IMR-90 (cell line): ENCODE measurements around the gene DEFB110. TPM values are rescaled to one million over a fixed set of nuclear protein-coding genes. Genes with fewer than 3 reads are reported as not detected.

Experiments used
- ATAC-seq: fragments of 200-7000 bp; cut with Tn5 transposase; 2 replicates; pipeline ENCODE4 v1.9.1; 2020; ENCODE audit warnings: low read depth, mild to moderate bottlenecking, moderate library complexity
- BruUV-seq: library from RNA; stranded (reverse); fragments of 400-500 nt; replicated peaks from 2 replicates; lab custom pipeline; 2021; lab: Mats Ljungman, UMichigan
- CTCF ChIA-PET: fragments of 300-600 bp; formaldehyde crosslinking; extraction: SDS; loops from one replicate; lab custom pipeline; 2021; ENCODE audit warnings: antibody characterized with exemption; lab: Yijun Ruan, JAX
- POLR2A ChIA-PET: fragments of 300-600 bp; sonication (Branson Sonifier 250); formaldehyde crosslinking; loops from one replicate; lab custom pipeline; 2022; ENCODE audit warnings: antibody characterized with exemption; ENCODE audit not compliant: unreplicated experiment; lab: Charles Lee
- DNase-seq: peaks from one replicate; pipeline ENCODE4 v3.0.0; 2013
- H2AFZ ChIP-seq: replicated peaks from 2 replicates; pipeline ENCODE3; 2013; ENCODE audit warnings: low read length, mild to moderate bottlenecking; ENCODE audit not compliant: poor library complexity
- H2AK5ac ChIP-seq: 2 replicates; pipeline ENCODE4 v1.6.1; 2013; ENCODE audit warnings: low read depth, low read length, inconsistent platforms
- H2AK9ac ChIP-seq: replicated peaks from 2 replicates; pipeline ENCODE3; 2013; ENCODE audit warnings: mild to moderate bottlenecking, low read depth, low read length, moderate library complexity; ENCODE audit not compliant: poor library complexity
- H2BK120ac ChIP-seq: 2 replicates; pipeline ENCODE4 v1.6.1; 2013; ENCODE audit warnings: low read depth, low read length, inconsistent platforms
- H2BK15ac ChIP-seq: 3 replicates; pipeline ENCODE4 v1.6.1; 2013; ENCODE audit warnings: low read depth, low read length, inconsistent platforms
- H2BK20ac ChIP-seq: 2 replicates; pipeline ENCODE4 v1.6.1; 2013; ENCODE audit warnings: low read depth, mild to moderate bottlenecking, inconsistent platforms, low read length, moderate library complexity
- H2BK5ac ChIP-seq: 2 replicates; pipeline ENCODE4 v1.6.1; 2013; ENCODE audit warnings: mild to moderate bottlenecking, low read depth, low read length, inconsistent platforms; ENCODE audit not compliant: poor library complexity, severe bottlenecking
- H3K14ac ChIP-seq: replicated peaks from 2 replicates; pipeline ENCODE4 v1.6.1; 2013; ENCODE audit warnings: low read depth, low read length, inconsistent platforms
- H3K18ac ChIP-seq: 2 replicates; pipeline ENCODE4 v1.6.1; 2013; ENCODE audit warnings: low read depth, low read length, control low read depth
- H3K23ac ChIP-seq: 2 replicates; pipeline ENCODE4 v1.6.1; 2013; ENCODE audit warnings: low read depth, low read length, inconsistent platforms
- H3K27ac ChIP-seq: 2 replicates; pipeline ENCODE4 v1.5.1; 2013; ENCODE audit warnings: mild to moderate bottlenecking, control low read depth, low read length; ENCODE audit not compliant: insufficient read depth
- H3K27me3 ChIP-seq: 2 replicates; pipeline ENCODE4 v1.6.1; 2013; ENCODE audit warnings: low read length; ENCODE audit not compliant: control insufficient read depth, insufficient read depth
- H3K36me3 ChIP-seq: 2 replicates; pipeline ENCODE4 v1.6.1; 2013; ENCODE audit warnings: low read length, mixed read lengths; ENCODE audit not compliant: control insufficient read depth, insufficient read depth
- H3K4ac ChIP-seq: 2 replicates; pipeline ENCODE4 v1.6.1; 2013; ENCODE audit warnings: low read depth, low read length, inconsistent platforms
- H3K4me1 ChIP-seq: 2 replicates; pipeline ENCODE4 v1.6.1; 2013; ENCODE audit warnings: low read length, mixed read lengths; ENCODE audit not compliant: control insufficient read depth, insufficient read depth
- H3K4me2 ChIP-seq: 2 replicates; pipeline ENCODE4 v1.6.1; 2013; ENCODE audit warnings: low read depth, mild to moderate bottlenecking, control low read depth, low read length, moderate library complexity
- H3K4me3 ChIP-seq: 2 replicates; pipeline ENCODE4 v1.5.1; 2013; ENCODE audit warnings: low read depth, mild to moderate bottlenecking, control low read depth, low read length, moderate library complexity; ENCODE audit not compliant: insufficient read depth
- H3K56ac ChIP-seq: 2 replicates; pipeline ENCODE4 v1.6.1; 2013; ENCODE audit warnings: low read length, inconsistent platforms; ENCODE audit not compliant: insufficient read depth; ENCODE audit errors: extremely low read depth
- H3K79me1 ChIP-seq, 2 experiments: 2 replicates each; pipeline ENCODE4 v1.6.1; 2013; ENCODE audit warnings: low read length in 2 of 2, inconsistent platforms in 1 of 2, low read depth in 1 of 2
- H3K9ac ChIP-seq: 2 replicates; pipeline ENCODE4 v1.6.1; 2013; ENCODE audit warnings: low read depth, low read length, control low read depth
- H3K9me1 ChIP-seq: 2 replicates; pipeline ENCODE4 v1.6.1; 2013; ENCODE audit warnings: low read length, inconsistent platforms; ENCODE audit not compliant: insufficient read depth
- H3K9me3 ChIP-seq: 2 replicates; pipeline ENCODE4 v1.6.1; 2013; ENCODE audit warnings: low read length; ENCODE audit not compliant: control insufficient read depth, insufficient read depth
- H4K20me1 ChIP-seq: 2 replicates; pipeline ENCODE4 v1.6.1; 2013; ENCODE audit warnings: low read length, inconsistent platforms; ENCODE audit not compliant: insufficient read depth
- H4K5ac ChIP-seq: 2 replicates; pipeline ENCODE4 v1.6.1; 2013; ENCODE audit warnings: mild to moderate bottlenecking, low read depth, low read length, control low read depth
- H4K8ac ChIP-seq, 2 experiments: 2 replicates each; pipeline ENCODE4 v1.6.1; 2013; ENCODE audit warnings: low read depth in 2 of 2, low read length in 2 of 2, control low read depth in 1 of 2, inconsistent platforms in 1 of 2
- H4K91ac ChIP-seq: 2 replicates; pipeline ENCODE4 v1.6.1; 2013; ENCODE audit warnings: low read depth, low read length, inconsistent platforms; ENCODE audit not compliant: insufficient read depth
- BHLHE40 ChIP-seq: fragments of 150-350 bp; IDR thresholded peaks from 2 replicates; pipeline ENCODE4 v1.6.1; 2016; ENCODE audit warnings: mild to moderate bottlenecking, low read depth, low read length
- CEBPB ChIP-seq: IDR thresholded peaks from 2 replicates; pipeline ENCODE4 v1.6.1; 2012; ENCODE audit warnings: low read depth, low read length, improper control_type of control experiment
- CTCF ChIP-seq: conservative IDR thresholded peaks from 2 replicates; pipeline ENCODE4 v1.5.1; 2012; ENCODE audit warnings: mild to moderate bottlenecking, low read depth, low read length, improper control_type of control experiment
- ELK1 ChIP-seq: fragments of 150-350 bp; IDR thresholded peaks from 2 replicates; pipeline ENCODE4 v1.6.1; 2016; ENCODE audit warnings: low read depth, mild to moderate bottlenecking, low read length, moderate library complexity, borderline replicate concordance
- FOS ChIP-seq: fragments of 150-350 bp; IDR thresholded peaks from 2 replicates; pipeline ENCODE4 v1.6.1; 2016; ENCODE audit warnings: low read depth, low read length
- MAFK ChIP-seq: IDR thresholded peaks from 2 replicates; pipeline ENCODE4 v1.6.1; 2012; ENCODE audit warnings: low read depth, low read length, improper control_type of control experiment
- NFE2L2 ChIP-seq: fragments of 150-350 bp; IDR thresholded peaks from 2 replicates; pipeline ENCODE4 v1.6.1; 2016; ENCODE audit warnings: low read depth, mild to moderate bottlenecking, low read length
- POLR2A ChIP-seq: IDR thresholded peaks from 2 replicates; pipeline ENCODE4 v1.6.1; 2012; ENCODE audit warnings: mild to moderate bottlenecking, low read depth, low read length
- RAD21 ChIP-seq: IDR thresholded peaks from 2 replicates; pipeline ENCODE4 v1.6.1; 2012; ENCODE audit warnings: low read length, improper control_type of control experiment
- WGBS, 2 experiments: methylation state at CpG; one replicate each; pipeline versions ENCODE4 v1.1.5 to v1.1.7; 2013; ENCODE audit warnings: missing lambda C conversion rate in 2 of 2; ENCODE audit not compliant: insufficient read length in 1 of 2; ENCODE audit errors: extremely low coverage in 2 of 2; 5-methylcytosine and 5-hydroxymethylcytosine counted together
- dilution Hi-C: fragments of 300-500 bp; cut with HindIII; formaldehyde crosslinking; loops from one replicate; pipeline ENCODE4 v1.14.3; 2018; ENCODE audit warnings: low sequenced_read_pairs; ENCODE audit not compliant: unreplicated experiment
- in situ Hi-C: fragments of 300-500 bp; cut with MboI; formaldehyde crosslinking; loops from 3 replicates; pipeline ENCODE4 v1.14.3; 2019; ENCODE audit warnings: low sequenced_read_pairs, inconsistent platforms, mixed read lengths
- intact Hi-C: fragments of 100-400 bp; cut with micrococcal nuclease; formaldehyde crosslinking; loops from 2 replicates; pipeline ENCODE4 v1.10.0; 2022
- polyA plus RNA-seq, 3 experiments: library from polyadenylated mRNA; depleted of rRNA; stranded (reverse); fragments of >200 nt; gene quantifications; 2 replicates each; pipeline ENCODE4 v1.2.3, GENCODE V29; 2012; ENCODE audit warnings: low replicate concordance in 1 of 3
- total RNA-seq: library from RNA; depleted of rRNA; stranded (reverse); fragments of >200 nt; gene quantifications from 2 replicates; pipeline ENCODE4 v1.2.3, GENCODE V29; 2012

DEFB110 gene
- total and polyA plus RNA-seq, 2 of the 4 experiments (the other 2 are of a cell fraction): not detected

GRCh38 chr6:49987749-49988148, 34.0 kb downstream of the DEFB110 start:
- intact Hi-C loops (no loop called here), dilution Hi-C loops (no loop called here), in situ Hi-C loops (no loop called here)
- H3K18ac ChIP-seq: no peak overlapping the region
- H4K5ac ChIP-seq: no peak overlapping the region
- H3K27me3 ChIP-seq: no peaks in the 10 kb centered on the region
- DNase-seq: no peak
- no peaks in the 10 kb centered on the region for H3K36me3 ChIP-seq
- no peak overlapping the region for H3K4ac ChIP-seq
- no peaks in the 10 kb centered on the region for H4K20me1 ChIP-seq
- H2BK20ac ChIP-seq: no peak overlapping the region
- ChIA-PET CTCF (no interaction called here), POLR2A (no interaction called here)
- H2BK15ac ChIP-seq: no peak overlapping the region
- WGBS, 2 experiments: no CpG with 5 or more reads among the region's 2 CpGs
- H4K8ac ChIP-seq: no peak overlapping the region
- no peak overlapping the region for H2AK9ac ChIP-seq
- no peak overlapping the region for H3K4me3 ChIP-seq
- BruUV-seq: no TSS peak
- H2BK120ac ChIP-seq: no peak overlapping the region
- H3K4me2 ChIP-seq: no peak overlapping the region
- H3K56ac ChIP-seq: no peak overlapping the region
- no peaks in the 10 kb centered on the region for H3K9me3 ChIP-seq
- no peak overlapping the region for H3K27ac ChIP-seq
- TF ChIP-seq MAFK: no peak
- no peak for TF ChIP-seq FOS
- TF ChIP-seq CTCF: no peak
- TF ChIP-seq BHLHE40: no peak
- TF ChIP-seq CEBPB: no peak
- no peak for TF ChIP-seq ELK1
- TF ChIP-seq POLR2A: no peak
- TF ChIP-seq NFE2L2: no peak
- no peak for TF ChIP-seq RAD21
- no peaks in the 10 kb centered on the region for H3K4me1 ChIP-seq
- H3K9ac ChIP-seq: no peak overlapping the region
- H3K23ac ChIP-seq: no peak overlapping the region
- H2AFZ ChIP-seq: no peak overlapping the region
- H3K79me1 ChIP-seq: no peaks in the 10 kb centered on the region
- H2BK5ac ChIP-seq: no peak overlapping the region
- no peaks in the 10 kb centered on the region for H3K9me1 ChIP-seq
- no peak overlapping the region for H4K91ac ChIP-seq
- H3K14ac ChIP-seq: no peak overlapping the region
- ATAC-seq: no peak
- no peak overlapping the region for H2AK5ac ChIP-seq
